SK-N-SH (cell line): ENCODE data around the gene VIPR2. TPM values are rescaled to one million over a fixed set of nuclear protein-coding genes. Genes with fewer than 3 reads are reported as not detected.

Experiments used
- CTCF ChIA-PET: fragments of 300-600, 350-600 bp; formaldehyde crosslinking; extraction: SDS; loops from one replicate; lab custom pipeline; 2021; lab: Yijun Ruan, JAX
- POLR2A ChIA-PET: fragments of 350-600 bp; sonication (Branson Sonifier 250); formaldehyde crosslinking; extraction: SDS; loops from one replicate; lab custom pipeline; 2020; ENCODE audit warnings: antibody characterized with exemption, inconsistent platforms; lab: Yijun Ruan, JAX
- DNase-seq: peaks from one replicate; pipeline ENCODE4 v3.0.0; 2012
- H2AFZ ChIP-seq: fragments of 200-600 bp; sonication (generic); 2 replicates; pipeline ENCODE4 v1.8.1; 2016; ENCODE audit warnings: antibody characterized with exemption, mild to moderate bottlenecking, low read depth
- H3F3A ChIP-seq: fragments of 200-600 bp; sonication (generic); replicated peaks from 2 replicates; pipeline ENCODE3; 2016; ENCODE audit warnings: antibody characterized with exemption, mild to moderate bottlenecking; ENCODE audit not compliant: insufficient read depth
- H3K27ac ChIP-seq, 2 experiments: fragments of 200-500 bp in 1 of 2; fragments of 200-600 bp in 1 of 2; sonication (Bioruptor generic) in 1 of 2; sonication (generic), shearing (Covaris generic) in 1 of 2; 2 replicates each; pipeline versions ENCODE4 v1.5.1 to v1.6.1; 2014 to 2016; ENCODE audit warnings: low read depth in 2 of 2, inconsistent platforms in 1 of 2, low read length in 1 of 2, mild to moderate bottlenecking in 1 of 2, mixed read lengths in 1 of 2
- H3K27me3 ChIP-seq: fragments of 200-600 bp; sonication (generic), shearing (Covaris generic); 2 replicates; pipeline ENCODE4 v1.6.1; 2016; ENCODE audit warnings: mixed run types; ENCODE audit not compliant: insufficient read depth
- H3K36me3 ChIP-seq, 2 experiments: fragments of 200-500 bp in 1 of 2; fragments of 200-600 bp in 1 of 2; sonication (Bioruptor generic) in 1 of 2; sonication (generic) in 1 of 2; replicated peaks in 1 of 2; 2 replicates each; pipeline versions ENCODE3 to v1.5.1; 2014 to 2016; ENCODE audit warnings: low read length in 1 of 2, mild to moderate bottlenecking in 1 of 2; ENCODE audit not compliant: insufficient read depth in 2 of 2, control insufficient read depth in 1 of 2
- H3K4me1 ChIP-seq, 2 experiments: fragments of 200-500 bp in 1 of 2; fragments of 200-600 bp in 1 of 2; sonication (Bioruptor generic) in 1 of 2; sonication (generic), shearing (Covaris generic) in 1 of 2; 2 replicates each; pipeline versions ENCODE4 v1.5.1 to v1.6.1; 2014 to 2016; ENCODE audit warnings: low read depth in 1 of 2, low read length in 1 of 2, mixed run types in 1 of 2; ENCODE audit not compliant: insufficient read depth in 2 of 2, control insufficient read depth in 1 of 2
- H3K4me2 ChIP-seq: fragments of 200-600 bp; sonication (generic), shearing (Covaris generic); 2 replicates; pipeline ENCODE4 v1.6.1; 2017; ENCODE audit warnings: mixed run types
- H3K4me3 ChIP-seq, 2 experiments: fragments of 200-500 bp in 1 of 2; fragments of 200-600 bp in 1 of 2; sonication (Bioruptor generic) in 1 of 2; sonication (generic), shearing (Covaris generic) in 1 of 2; 2 replicates each; pipeline versions ENCODE4 v1.5.1 to v1.8.1; 2014 to 2016; ENCODE audit warnings: low read depth in 2 of 2, inconsistent platforms in 1 of 2, low read length in 1 of 2, mild to moderate bottlenecking in 1 of 2, mixed read lengths in 1 of 2, moderate library complexity in 1 of 2
- H3K79me2 ChIP-seq: fragments of 200-600 bp; sonication (generic); 2 replicates; pipeline ENCODE4 v1.8.1; 2017; ENCODE audit warnings: mild to moderate bottlenecking; ENCODE audit not compliant: insufficient read depth
- H3K9ac ChIP-seq: fragments of 200-600 bp; sonication (generic); 2 replicates; pipeline ENCODE4 v1.6.1; 2017; ENCODE audit warnings: mixed run types
- H3K9me2 ChIP-seq: fragments of 200-600 bp; sonication (generic); 2 replicates; pipeline ENCODE4 v1.6.1; 2017; ENCODE audit warnings: mixed run types
- H3K9me3 ChIP-seq: fragments of 200-600 bp; sonication (generic); 2 replicates; pipeline ENCODE4 v1.6.1; 2017; ENCODE audit warnings: mixed run types, mild to moderate bottlenecking, moderate library complexity
- H4K20me1 ChIP-seq: fragments of 200-600 bp; sonication (generic); 2 replicates; pipeline ENCODE4 v1.6.1; 2017; ENCODE audit warnings: mild to moderate bottlenecking, mixed run types; ENCODE audit not compliant: insufficient read depth
- CHD2 ChIP-seq: fragments of 150-350 bp; IDR thresholded peaks from 2 replicates; pipeline ENCODE4 v1.6.1; 2018; ENCODE audit warnings: low read length; ENCODE audit not compliant: partially characterized antibody
- ELF1 ChIP-seq: IDR thresholded peaks from 2 replicates; pipeline ENCODE4 v1.4.0; 2012
- EZH2phosphoT487 ChIP-seq: fragments of 200-600 bp; sonication (generic); IDR thresholded peaks from 2 replicates; pipeline ENCODE4 v1.6.1; 2017; ENCODE audit warnings: low read depth, mixed run types, mild to moderate bottlenecking, antibody characterized with exemption, moderate library complexity, borderline replicate concordance
- FOXJ3 ChIP-seq: sonication (generic); formaldehyde crosslinking; IDR thresholded peaks from 2 replicates; pipeline ENCODE4 v1.5.1; 2020; ENCODE audit warnings: mild to moderate bottlenecking, missing genetic modification reagents
- FOXM1 ChIP-seq: IDR thresholded peaks from 2 replicates; pipeline ENCODE4 v1.4.0; 2012; ENCODE audit warnings: low read depth, mild to moderate bottlenecking
- JUND ChIP-seq: IDR thresholded peaks from 2 replicates; pipeline ENCODE4 v1.4.0; 2012
- MEF2A ChIP-seq: IDR thresholded peaks from 2 replicates; pipeline ENCODE4 v1.4.0; 2012; ENCODE audit warnings: low read depth, borderline replicate concordance
- MXI1 ChIP-seq: IDR thresholded peaks from 2 replicates; pipeline ENCODE4 v1.6.1; 2012; ENCODE audit warnings: mild to moderate bottlenecking, low read depth, low read length, improper control_type of control experiment
- NFIC ChIP-seq: IDR thresholded peaks from 2 replicates; pipeline ENCODE4 v1.4.0; 2012; ENCODE audit warnings: borderline replicate concordance
- NRF1 ChIP-seq: IDR thresholded peaks from 2 replicates; pipeline ENCODE4 v1.6.1; 2012; ENCODE audit warnings: low read depth, mild to moderate bottlenecking, low read length
- POLR2AphosphoS5 ChIP-seq: IDR thresholded peaks from 2 replicates; pipeline ENCODE4 v1.6.1; 2012; ENCODE audit warnings: low read depth, low read length
- RAD21 ChIP-seq: IDR thresholded peaks from 2 replicates; pipeline ENCODE4 v1.6.1; 2012; ENCODE audit warnings: mild to moderate bottlenecking, low read length
- RCOR1 ChIP-seq: fragments of 150-350 bp; IDR thresholded peaks from 2 replicates; pipeline ENCODE4 v1.6.1; 2017; ENCODE audit warnings: antibody characterized with exemption, low read length
- REST ChIP-seq: IDR thresholded peaks from 2 replicates; pipeline ENCODE4 v1.6.1; 2012; ENCODE audit warnings: mild to moderate bottlenecking, low read depth, low read length, moderate library complexity
- SIN3A ChIP-seq: IDR thresholded peaks from 2 replicates; pipeline ENCODE4 v1.6.1; 2012; ENCODE audit warnings: low read depth, mild to moderate bottlenecking, low read length, moderate library complexity, borderline replicate concordance
- SMC3 ChIP-seq: IDR thresholded peaks from 2 replicates; pipeline ENCODE4 v1.6.1; 2012; ENCODE audit warnings: low read depth, low read length, improper control_type of control experiment
- TAF1 ChIP-seq: IDR thresholded peaks from 2 replicates; pipeline ENCODE4 v1.6.1; 2012; ENCODE audit warnings: low read depth, mild to moderate bottlenecking, low read length, moderate library complexity, borderline replicate concordance
- TCF12 ChIP-seq: IDR thresholded peaks from 2 replicates; pipeline ENCODE4 v1.4.0; 2012
- YY1 ChIP-seq: IDR thresholded peaks from 2 replicates; pipeline ENCODE4 v1.4.0; 2012; ENCODE audit warnings: low read depth, mild to moderate bottlenecking
- WGBS: methylation state at CpG from one replicate; pipeline ENCODE4 v1.1.6; 2017; ENCODE audit warnings: low lambda C conversion rate; 5-methylcytosine and 5-hydroxymethylcytosine counted together
- polyA plus RNA-seq, 3 experiments: library from polyadenylated mRNA; depleted of rRNA; stranded (reverse); fragments of >200 nt; gene quantifications; 2 replicates each; pipeline ENCODE4 v1.2.3, GENCODE V29; 2012
- TF ChIP-seq, protein P1 (sequence below): fragments of 150-350 bp; IDR thresholded peaks from 2 replicates; pipeline ENCODE4 v1.6.1; 2017; ENCODE audit warnings: antibody characterized with exemption, low read length, low read depth, borderline replicate concordance

The VIPR2 gene
- polyA plus RNA-seq, 1 of the 3 experiments (the other 2 are of a cell fraction) = not detected

DNA sequence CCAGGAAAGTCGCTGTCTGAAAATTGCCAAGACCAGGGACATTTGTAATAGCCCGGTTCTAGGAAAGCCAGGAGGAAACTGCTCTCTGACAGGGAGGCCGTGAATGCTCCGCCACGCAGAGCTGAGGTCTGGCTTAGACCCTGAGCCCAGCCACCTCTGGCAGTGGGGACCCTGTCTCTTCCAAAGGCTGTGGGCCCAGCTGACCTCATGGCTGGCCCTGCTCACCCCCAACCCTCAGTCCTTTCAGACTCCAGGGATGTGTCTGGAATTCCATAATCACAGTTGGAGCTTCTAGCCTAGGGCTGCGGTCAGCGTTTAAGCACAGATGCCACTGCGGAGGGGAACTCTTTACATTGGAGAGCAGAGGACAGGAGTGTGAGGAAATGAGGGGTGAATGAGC lies 6.6 kb upstream of the VIPR2 start:
- WGBS = 38% methylated on average over 7 of the region's 8 CpGs
- TF ChIP-seq REST (no peak), RAD21 (no peak), EZH2phosphoT487 (no peak), CHD2 (no peak), ELF1 (no peak), SIN3A (no peak), POLR2AphosphoS5 (no peak), JUND (no peak), FOXJ3 (CRISPR knock-in tag) (no peak), YY1 (no peak), TAF1 (no peak), RCOR1 (no peak), MEF2A (no peak), NRF1 (no peak), NFIC (no peak), TCF12 (no peak), MXI1 (no peak), SMC3 (no peak), FOXM1 (no peak)
- TF ChIP-seq, protein P1, sequence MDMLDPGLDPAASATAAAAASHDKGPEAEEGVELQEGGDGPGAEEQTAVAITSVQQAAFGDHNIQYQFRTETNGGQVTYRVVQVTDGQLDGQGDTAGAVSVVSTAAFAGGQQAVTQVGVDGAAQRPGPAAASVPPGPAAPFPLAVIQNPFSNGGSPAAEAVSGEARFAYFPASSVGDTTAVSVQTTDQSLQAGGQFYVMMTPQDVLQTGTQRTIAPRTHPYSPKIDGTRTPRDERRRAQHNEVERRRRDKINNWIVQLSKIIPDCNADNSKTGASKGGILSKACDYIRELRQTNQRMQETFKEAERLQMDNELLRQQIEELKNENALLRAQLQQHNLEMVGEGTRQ = no peak
- Histone ChIP-seq H3K4me3 (no peak overlapping the region), H3K27ac (no peak overlapping the region), H2AFZ (no peak overlapping the region), H3K9me3 (no peaks in the 10 kb centered on the region), H3K79me2 (no peaks in the 10 kb centered on the region), H3K9ac (no peak overlapping the region), H3K4me1 (no peaks in the 10 kb centered on the region; a peak in 1 of 4 replicates), H3K36me3 (no peaks in the 10 kb centered on the region), H4K20me1 (no peaks in the 10 kb centered on the region), H3K4me2 (no peak overlapping the region), H3F3A (no peaks in the 10 kb centered on the region), H3K27me3 (no peaks in the 10 kb centered on the region), H3K9me2 (no peaks in the 10 kb centered on the region)
- no peak for DNase-seq
- ChIA-PET POLR2A (no interaction called here), CTCF (interaction anchor here (1.4 to 1.5 kb wide), 2 partner anchors 11 to 17 kb away, joined by 3 to 5 read pairs; no protein-coding TSS in a partner anchor)
